SK-N-SH (cell line): ENCODE measurements around the gene UBTFL1. TPM values are rescaled to one million over a fixed set of nuclear protein-coding genes. Genes with fewer than 3 reads are reported as not detected.
"Not testable (repeated sequence)": the region's sequence is repeated elsewhere in the genome, so short reads cannot be mapped to it uniquely, and the experiment has no call there.

Experiments
- CTCF ChIA-PET: fragments of 300-600, 350-600 bp; formaldehyde crosslinking; extraction: SDS; loops from one replicate; lab custom pipeline; 2021; lab: Yijun Ruan, JAX
- POLR2A ChIA-PET: fragments of 350-600 bp; sonication (Branson Sonifier 250); formaldehyde crosslinking; extraction: SDS; loops from one replicate; lab custom pipeline; 2020; ENCODE audit warnings: antibody characterized with exemption, inconsistent platforms; lab: Yijun Ruan, JAX
- DNase-seq: peaks from one replicate; pipeline ENCODE4 v3.0.0; 2012
- H2AFZ ChIP-seq: fragments of 200-600 bp; sonication (generic); 2 replicates; pipeline ENCODE4 v1.8.1; 2016; ENCODE audit warnings: antibody characterized with exemption, mild to moderate bottlenecking, low read depth
- H3F3A ChIP-seq: fragments of 200-600 bp; sonication (generic); replicated peaks from 2 replicates; pipeline ENCODE3; 2016; ENCODE audit warnings: antibody characterized with exemption, mild to moderate bottlenecking; ENCODE audit not compliant: insufficient read depth
- H3K27ac ChIP-seq, 2 experiments: fragments of 200-500 bp in 1 of 2; fragments of 200-600 bp in 1 of 2; sonication (Bioruptor generic) in 1 of 2; sonication (generic), shearing (Covaris generic) in 1 of 2; 2 replicates each; pipeline versions ENCODE4 v1.5.1 to v1.6.1; 2014 to 2016; ENCODE audit warnings: low read depth in 2 of 2, inconsistent platforms in 1 of 2, low read length in 1 of 2, mild to moderate bottlenecking in 1 of 2, mixed read lengths in 1 of 2
- H3K27me3 ChIP-seq: fragments of 200-600 bp; sonication (generic), shearing (Covaris generic); 2 replicates; pipeline ENCODE4 v1.6.1; 2016; ENCODE audit warnings: mixed run types; ENCODE audit not compliant: insufficient read depth
- H3K36me3 ChIP-seq, 2 experiments: fragments of 200-500 bp in 1 of 2; fragments of 200-600 bp in 1 of 2; sonication (Bioruptor generic) in 1 of 2; sonication (generic) in 1 of 2; replicated peaks in 1 of 2; 2 replicates each; pipeline versions ENCODE3 to v1.5.1; 2014 to 2016; ENCODE audit warnings: low read length in 1 of 2, mild to moderate bottlenecking in 1 of 2; ENCODE audit not compliant: insufficient read depth in 2 of 2, control insufficient read depth in 1 of 2
- H3K4me1 ChIP-seq, 2 experiments: fragments of 200-500 bp in 1 of 2; fragments of 200-600 bp in 1 of 2; sonication (Bioruptor generic) in 1 of 2; sonication (generic), shearing (Covaris generic) in 1 of 2; 2 replicates each; pipeline versions ENCODE4 v1.5.1 to v1.6.1; 2014 to 2016; ENCODE audit warnings: low read depth in 1 of 2, low read length in 1 of 2, mixed run types in 1 of 2; ENCODE audit not compliant: insufficient read depth in 2 of 2, control insufficient read depth in 1 of 2
- H3K4me2 ChIP-seq: fragments of 200-600 bp; sonication (generic), shearing (Covaris generic); 2 replicates; pipeline ENCODE4 v1.6.1; 2017; ENCODE audit warnings: mixed run types
- H3K4me3 ChIP-seq, 2 experiments: fragments of 200-500 bp in 1 of 2; fragments of 200-600 bp in 1 of 2; sonication (Bioruptor generic) in 1 of 2; sonication (generic), shearing (Covaris generic) in 1 of 2; 2 replicates each; pipeline versions ENCODE4 v1.5.1 to v1.8.1; 2014 to 2016; ENCODE audit warnings: low read depth in 2 of 2, inconsistent platforms in 1 of 2, low read length in 1 of 2, mild to moderate bottlenecking in 1 of 2, mixed read lengths in 1 of 2, moderate library complexity in 1 of 2
- H3K79me2 ChIP-seq: fragments of 200-600 bp; sonication (generic); 2 replicates; pipeline ENCODE4 v1.8.1; 2017; ENCODE audit warnings: mild to moderate bottlenecking; ENCODE audit not compliant: insufficient read depth
- H3K9ac ChIP-seq: fragments of 200-600 bp; sonication (generic); 2 replicates; pipeline ENCODE4 v1.6.1; 2017; ENCODE audit warnings: mixed run types
- H3K9me2 ChIP-seq: fragments of 200-600 bp; sonication (generic); 2 replicates; pipeline ENCODE4 v1.6.1; 2017; ENCODE audit warnings: mixed run types
- H3K9me3 ChIP-seq: fragments of 200-600 bp; sonication (generic); 2 replicates; pipeline ENCODE4 v1.6.1; 2017; ENCODE audit warnings: mixed run types, mild to moderate bottlenecking, moderate library complexity
- H4K20me1 ChIP-seq: fragments of 200-600 bp; sonication (generic); 2 replicates; pipeline ENCODE4 v1.6.1; 2017; ENCODE audit warnings: mild to moderate bottlenecking, mixed run types; ENCODE audit not compliant: insufficient read depth
- CTCF ChIP-seq: fragments of 200-600 bp; sonication (generic); IDR thresholded peaks from 2 replicates; pipeline ENCODE4 v1.6.1; 2017; ENCODE audit warnings: antibody characterized with exemption, mild to moderate bottlenecking, moderate library complexity
- ELF1 ChIP-seq: IDR thresholded peaks from 2 replicates; pipeline ENCODE4 v1.4.0; 2012
- EP300 ChIP-seq, 2 experiments: IDR thresholded peaks; 2 replicates each; pipeline versions ENCODE4 v1.4.0 to v1.6.1; 2012; ENCODE audit warnings: borderline replicate concordance in 1 of 2, low read depth in 1 of 2, low read length in 1 of 2
- EZH2phosphoT487 ChIP-seq: fragments of 200-600 bp; sonication (generic); IDR thresholded peaks from 2 replicates; pipeline ENCODE4 v1.6.1; 2017; ENCODE audit warnings: low read depth, mixed run types, mild to moderate bottlenecking, antibody characterized with exemption, moderate library complexity, borderline replicate concordance
- FOSL2 ChIP-seq: IDR thresholded peaks from 2 replicates; pipeline ENCODE4 v1.4.0; 2012; ENCODE audit warnings: low read depth, mild to moderate bottlenecking, moderate library complexity, borderline replicate concordance
- FOXJ3 ChIP-seq: sonication (generic); formaldehyde crosslinking; IDR thresholded peaks from 2 replicates; pipeline ENCODE4 v1.5.1; 2020; ENCODE audit warnings: mild to moderate bottlenecking, missing genetic modification reagents
- JUND ChIP-seq: IDR thresholded peaks from 2 replicates; pipeline ENCODE4 v1.4.0; 2012
- MAX ChIP-seq: IDR thresholded peaks from 2 replicates; pipeline ENCODE4 v1.4.0; 2012; ENCODE audit warnings: low read depth
- MEF2A ChIP-seq: IDR thresholded peaks from 2 replicates; pipeline ENCODE4 v1.4.0; 2012; ENCODE audit warnings: low read depth, borderline replicate concordance
- POLR2AphosphoS5 ChIP-seq: IDR thresholded peaks from 2 replicates; pipeline ENCODE4 v1.6.1; 2012; ENCODE audit warnings: low read depth, low read length
- RAD21 ChIP-seq: IDR thresholded peaks from 2 replicates; pipeline ENCODE4 v1.6.1; 2012; ENCODE audit warnings: mild to moderate bottlenecking, low read length
- RCOR1 ChIP-seq: fragments of 150-350 bp; IDR thresholded peaks from 2 replicates; pipeline ENCODE4 v1.6.1; 2017; ENCODE audit warnings: antibody characterized with exemption, low read length
- REST ChIP-seq: IDR thresholded peaks from 2 replicates; pipeline ENCODE4 v1.6.1; 2012; ENCODE audit warnings: mild to moderate bottlenecking, low read depth, low read length, moderate library complexity
- RFX5 ChIP-seq: IDR thresholded peaks from 2 replicates; pipeline ENCODE4 v1.6.1; 2012; ENCODE audit warnings: mild to moderate bottlenecking, improper control_type of control experiment, low read length
- SMC3 ChIP-seq: IDR thresholded peaks from 2 replicates; pipeline ENCODE4 v1.6.1; 2012; ENCODE audit warnings: low read depth, low read length, improper control_type of control experiment
- TAF1 ChIP-seq: IDR thresholded peaks from 2 replicates; pipeline ENCODE4 v1.6.1; 2012; ENCODE audit warnings: low read depth, mild to moderate bottlenecking, low read length, moderate library complexity, borderline replicate concordance
- USF1 ChIP-seq: IDR thresholded peaks from 2 replicates; pipeline ENCODE4 v1.4.0; 2012; ENCODE audit warnings: low read depth, borderline replicate concordance
- YY1 ChIP-seq: IDR thresholded peaks from 2 replicates; pipeline ENCODE4 v1.4.0; 2012; ENCODE audit warnings: low read depth, mild to moderate bottlenecking
- ZBTB33 ChIP-seq: IDR thresholded peaks from 2 replicates; pipeline ENCODE4 v1.4.0; 2012; ENCODE audit warnings: low read depth, borderline replicate concordance
- WGBS: methylation state at CpG from one replicate; pipeline ENCODE4 v1.1.6; 2017; ENCODE audit warnings: low lambda C conversion rate; 5-methylcytosine and 5-hydroxymethylcytosine counted together
- polyA plus RNA-seq, 3 experiments: library from polyadenylated mRNA; depleted of rRNA; stranded (reverse); fragments of >200 nt; gene quantifications; 2 replicates each; pipeline ENCODE4 v1.2.3, GENCODE V29; 2012

UBTFL1 gene
- polyA plus RNA-seq, 1 of the 3 experiments (the other 2 are of a cell fraction): not detected

GRCh38 chr11:90098261-90098660 lies 12.5 kb downstream of the UBTFL1 start:
- H3K4me3 ChIP-seq, H3K27me3 ChIP-seq, H2AFZ ChIP-seq, H4K20me1 ChIP-seq, DNase-seq, H3K36me3 ChIP-seq, CTCF ChIA-PET, H3K27ac ChIP-seq, H3K4me2 ChIP-seq, POLR2A ChIA-PET, H3F3A ChIP-seq, H3K79me2 ChIP-seq, H3K9ac ChIP-seq, H3K9me2 ChIP-seq, H3K4me1 ChIP-seq, H3K9me3 ChIP-seq: not testable (repeated sequence)
- 58% methylated on average over 4 of the region's 4 CpGs for WGBS

- no peak overlapping the region for H3K9ac ChIP-seq
- H3K4me3 ChIP-seq: no peak overlapping the region
- H3F3A ChIP-seq: no peaks in the 10 kb centered on the region
- H3K27ac ChIP-seq: no peak overlapping the region
- no peak for DNase-seq
- H3K36me3 ChIP-seq: no peaks in the 10 kb centered on the region
- H3K79me2 ChIP-seq: no peaks in the 10 kb centered on the region
- no peak overlapping the region for H2AFZ ChIP-seq
- POLR2A ChIA-PET: no interaction called here
- WGBS: 72% methylated on average over 3 of the region's 3 CpGs
- H3K9me3 ChIP-seq: no peaks in the 10 kb centered on the region
- no peaks in the 10 kb centered on the region for H4K20me1 ChIP-seq
- no peaks in the 10 kb centered on the region for H3K9me2 ChIP-seq
- TF ChIP-seq MAX: no peak
- no peak for TF ChIP-seq CTCF
- TF ChIP-seq SMC3: no peak
- no peak for TF ChIP-seq ZBTB33
- no peak for TF ChIP-seq TAF1
- no peak for TF ChIP-seq RFX5
- no peak for TF ChIP-seq RAD21
- TF ChIP-seq EZH2phosphoT487: no peak
- TF ChIP-seq REST: no peak
- no peak for TF ChIP-seq FOXJ3
- no peak for TF ChIP-seq MEF2A
- TF ChIP-seq FOSL2: no peak
- TF ChIP-seq POLR2AphosphoS5: no peak
- no peak for TF ChIP-seq ELF1
- TF ChIP-seq RCOR1: no peak
- no peak for TF ChIP-seq USF1
- TF ChIP-seq EP300 (IDR thresholded peaks at IDR 0.05; ENCODE audit: borderline replicate concordance in 1 of 2, low read depth in 1 of 2, low read length in 1 of 2): no peak
- TF ChIP-seq YY1: no peak
- no peak for TF ChIP-seq JUND
- TF ChIP-seq, all 33 proteins: peak for 0
- Histone ChIP-seq H3K4me1 (no peaks in the 10 kb centered on the region), H3K4me2 (no peak overlapping the region), H3K27me3 (no peaks in the 10 kb centered on the region)
- CTCF ChIA-PET: no interaction called here
These were observed 14.7 kb downstream of the UBTFL1 start for GRCh38 chr11:90100431-90100830.
